Type B pancreatic cell (in vitro differentiated cells): ENCODE data around the gene ASTE1. TPM values are rescaled to one million over a fixed set of nuclear protein-coding genes. Genes with fewer than 3 reads are reported as not detected.
"Not testable (repeated sequence)": the region's sequence is repeated elsewhere in the genome, so short reads cannot be mapped to it uniquely, and the experiment has no call there.

Experiments
- DNase-seq: peaks from one replicate; pipeline ENCODE4 v3.0.0; 2021; ENCODE audit warnings: mixed read lengths; ENCODE audit not compliant: unreplicated experiment; ENCODE audit errors: extremely low spot score
- H3K27ac Mint-ChIP-seq: 2 replicates; pipeline ENCODE4 v1.8.0; 2021; ENCODE audit warnings: mild to moderate bottlenecking, mixed read lengths
- H3K27me3 Mint-ChIP-seq: 2 replicates; pipeline ENCODE4 v1.8.0; 2021; ENCODE audit warnings: mixed read lengths
- H3K36me3 Mint-ChIP-seq: 2 replicates; pipeline ENCODE4 v1.8.0; 2021; ENCODE audit warnings: mixed read lengths
- H3K4me1 Mint-ChIP-seq: one replicate; pipeline ENCODE4 v1.8.0; 2021; ENCODE audit warnings: mixed read lengths; ENCODE audit not compliant: unreplicated experiment
- H3K4me3 Mint-ChIP-seq: 2 replicates; pipeline ENCODE4 v1.8.0; 2021; ENCODE audit warnings: mild to moderate bottlenecking, mixed read lengths
- H3K9me3 Mint-ChIP-seq: 2 replicates; pipeline ENCODE4 v1.8.0; 2021; ENCODE audit warnings: mixed read lengths
- CTCF ChIP-seq: fragments of 200-600 bp; sonication (generic); conservative IDR thresholded peaks from 2 replicates; pipeline ENCODE4 v1.5.0; 2021; ENCODE audit warnings: antibody characterized with exemption, mild to moderate bottlenecking
- total RNA-seq: library from RNA; stranded (reverse); gene quantifications from 2 replicates; pipeline ENCODE4 v1.2.1, GENCODE V29; 2021; ENCODE audit warnings: low replicate concordance

The ASTE1 gene
- total RNA-seq, 1 donor from 2014 or later: 11.4 TPM

- Mint-ChIP-seq H3K9me3 (no peaks in the 10 kb centered on the region), H3K36me3 (peaks cover 29% of the 10 kb centered on the region), H3K4me1 (no peaks in the 10 kb centered on the region), H3K4me3 (no peak overlapping the region), H3K27ac (no peak overlapping the region), H3K27me3 (no peaks in the 10 kb centered on the region)
- TF ChIP-seq CTCF: no peak
- no peak for DNase-seq
Observed at GRCh38 chr3:130976706-130977105, 49.9 kb downstream of the ASTE1 start.

GRCh38 chr3:130975251-130975650 lies 51.4 kb downstream of the ASTE1 start:
- Mint-ChIP-seq H3K4me1 (no peaks in the 10 kb centered on the region), H3K4me3 (no peak overlapping the region), H3K9me3 (no peaks in the 10 kb centered on the region), H3K36me3 (peaks cover 41% of the 10 kb centered on the region), H3K27ac (no peak overlapping the region), H3K27me3 (no peaks in the 10 kb centered on the region)
- DNase-seq: no peak
- TF ChIP-seq CTCF: no peak

GRCh38 chr3:130974201-130974600 lies 52.4 kb downstream of the ASTE1 start:
- Mint-ChIP-seq H3K9me3 (no peaks in the 10 kb centered on the region), H3K4me1 (no peaks in the 10 kb centered on the region), H3K4me3 (no peak overlapping the region), H3K36me3 (peaks cover 41% of the 10 kb centered on the region), H3K27ac (no peak overlapping the region), H3K27me3 (no peaks in the 10 kb centered on the region)
- no peak for TF ChIP-seq CTCF
- DNase-seq: no peak

- peaks cover 42% of the 10 kb centered on the region for H3K36me3 Mint-ChIP-seq
- H3K27ac Mint-ChIP-seq: no peak overlapping the region
- H3K9me3 Mint-ChIP-seq: no peaks in the 10 kb centered on the region
- no peak for DNase-seq
- no peak overlapping the region for H3K4me3 Mint-ChIP-seq
- H3K27me3 Mint-ChIP-seq: no peaks in the 10 kb centered on the region
- no peaks in the 10 kb centered on the region for H3K4me1 Mint-ChIP-seq
- no peak for TF ChIP-seq CTCF
Observed at GRCh38 chr3:130973406-130973805, 53.2 kb downstream of the ASTE1 start.

- not testable (repeated sequence) for H3K4me1 Mint-ChIP-seq, H3K9me3 Mint-ChIP-seq, H3K27ac Mint-ChIP-seq, H3K4me3 Mint-ChIP-seq, DNase-seq, H3K27me3 Mint-ChIP-seq
- peaks cover 46% of the 10 kb centered on the region for H3K36me3 Mint-ChIP-seq
Observed at GRCh38 chr3:130972592-130972991, 54.0 kb downstream of the ASTE1 start.

GRCh38 chr3:130971208-130971607 lies 55.4 kb downstream of the ASTE1 start:
- no peak for TF ChIP-seq CTCF
- DNase-seq: no peak
- H3K27me3 Mint-ChIP-seq: no peaks in the 10 kb centered on the region
- H3K9me3 Mint-ChIP-seq: no peaks in the 10 kb centered on the region
- no peaks in the 10 kb centered on the region for H3K4me1 Mint-ChIP-seq
- no peak overlapping the region for H3K27ac Mint-ChIP-seq
- H3K4me3 Mint-ChIP-seq: no peak overlapping the region
- H3K36me3 Mint-ChIP-seq: peaks cover 54% of the 10 kb centered on the region
